Neural cell (in vitro differentiated cells): ENCODE measurements around the gene CFAP299.

Experiments used
- EP300 ChIP-seq: fragments of 450-650 bp; conservative IDR thresholded peaks from 2 replicates; pipeline ENCODE4 v1.6.1; 2014; ENCODE audit warnings: antibody characterized with exemption, mild to moderate bottlenecking, moderate library complexity; ENCODE audit not compliant: poor library complexity, severe bottlenecking
- EZH2 ChIP-seq: fragments of 200-600, 300-800 bp; shearing (Covaris generic), sonication (generic); IDR thresholded peaks from 2 replicates; pipeline ENCODE4 v1.6.1; 2014; ENCODE audit warnings: antibody characterized with exemption, low read length, borderline replicate concordance, mild to moderate bottlenecking; ENCODE audit not compliant: insufficient read depth, poor library complexity, severe bottlenecking
- MXI1 ChIP-seq: fragments of 450-650 bp; conservative IDR thresholded peaks from 2 replicates; pipeline ENCODE4 v1.6.1; 2014; ENCODE audit warnings: antibody characterized with exemption, mild to moderate bottlenecking; ENCODE audit not compliant: poor library complexity, severe bottlenecking
- RAD21 ChIP-seq: fragments of 450-650 bp; conservative IDR thresholded peaks from 2 replicates; pipeline ENCODE4 v1.6.1; 2014; ENCODE audit warnings: antibody characterized with exemption, mild to moderate bottlenecking, moderate library complexity
- SMC3 ChIP-seq: fragments of 450-650 bp; conservative IDR thresholded peaks from 2 replicates; pipeline ENCODE4 v1.6.1; 2014; ENCODE audit warnings: antibody characterized with exemption, mild to moderate bottlenecking, moderate library complexity; ENCODE audit not compliant: poor library complexity
- TAF1 ChIP-seq: IDR thresholded peaks from 2 replicates; pipeline ENCODE4 v1.6.1; 2012; ENCODE audit warnings: low read depth
- TF ChIP-seq, protein P1 (sequence below): fragments of 450-650 bp; IDR thresholded peaks from 2 replicates; pipeline ENCODE4 v1.5.1; 2014; ENCODE audit warnings: antibody characterized with exemption, mild to moderate bottlenecking, moderate library complexity; ENCODE audit not compliant: poor library complexity, severe bottlenecking

- TF ChIP-seq, protein P1, sequence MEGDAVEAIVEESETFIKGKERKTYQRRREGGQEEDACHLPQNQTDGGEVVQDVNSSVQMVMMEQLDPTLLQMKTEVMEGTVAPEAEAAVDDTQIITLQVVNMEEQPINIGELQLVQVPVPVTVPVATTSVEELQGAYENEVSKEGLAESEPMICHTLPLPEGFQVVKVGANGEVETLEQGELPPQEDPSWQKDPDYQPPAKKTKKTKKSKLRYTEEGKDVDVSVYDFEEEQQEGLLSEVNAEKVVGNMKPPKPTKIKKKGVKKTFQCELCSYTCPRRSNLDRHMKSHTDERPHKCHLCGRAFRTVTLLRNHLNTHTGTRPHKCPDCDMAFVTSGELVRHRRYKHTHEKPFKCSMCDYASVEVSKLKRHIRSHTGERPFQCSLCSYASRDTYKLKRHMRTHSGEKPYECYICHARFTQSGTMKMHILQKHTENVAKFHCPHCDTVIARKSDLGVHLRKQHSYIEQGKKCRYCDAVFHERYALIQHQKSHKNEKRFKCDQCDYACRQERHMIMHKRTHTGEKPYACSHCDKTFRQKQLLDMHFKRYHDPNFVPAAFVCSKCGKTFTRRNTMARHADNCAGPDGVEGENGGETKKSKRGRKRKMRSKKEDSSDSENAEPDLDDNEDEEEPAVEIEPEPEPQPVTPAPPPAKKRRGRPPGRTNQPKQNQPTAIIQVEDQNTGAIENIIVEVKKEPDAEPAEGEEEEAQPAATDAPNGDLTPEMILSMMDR, result no peak
- TF ChIP-seq RAD21, result no peak
- TF ChIP-seq EZH2, result no peak
- TF ChIP-seq EP300, result no peak
- TF ChIP-seq SMC3, result no peak
- no peak for TF ChIP-seq TAF1
- no peak for TF ChIP-seq MXI1
Observed at GRCh38 chr4:80776168-80776567, 440.6 kb downstream of the CFAP299 start.
